IPS DF 4.7 (cell line): ENCODE data around the gene CHKA.

Source experiments
- DNase-seq: peaks from one replicate; pipeline ENCODE4 v3.0.0-alpha.2; 2013; ENCODE audit warnings: low spot score; ENCODE audit errors: extremely low read depth

Gene CHKA

DNA sequence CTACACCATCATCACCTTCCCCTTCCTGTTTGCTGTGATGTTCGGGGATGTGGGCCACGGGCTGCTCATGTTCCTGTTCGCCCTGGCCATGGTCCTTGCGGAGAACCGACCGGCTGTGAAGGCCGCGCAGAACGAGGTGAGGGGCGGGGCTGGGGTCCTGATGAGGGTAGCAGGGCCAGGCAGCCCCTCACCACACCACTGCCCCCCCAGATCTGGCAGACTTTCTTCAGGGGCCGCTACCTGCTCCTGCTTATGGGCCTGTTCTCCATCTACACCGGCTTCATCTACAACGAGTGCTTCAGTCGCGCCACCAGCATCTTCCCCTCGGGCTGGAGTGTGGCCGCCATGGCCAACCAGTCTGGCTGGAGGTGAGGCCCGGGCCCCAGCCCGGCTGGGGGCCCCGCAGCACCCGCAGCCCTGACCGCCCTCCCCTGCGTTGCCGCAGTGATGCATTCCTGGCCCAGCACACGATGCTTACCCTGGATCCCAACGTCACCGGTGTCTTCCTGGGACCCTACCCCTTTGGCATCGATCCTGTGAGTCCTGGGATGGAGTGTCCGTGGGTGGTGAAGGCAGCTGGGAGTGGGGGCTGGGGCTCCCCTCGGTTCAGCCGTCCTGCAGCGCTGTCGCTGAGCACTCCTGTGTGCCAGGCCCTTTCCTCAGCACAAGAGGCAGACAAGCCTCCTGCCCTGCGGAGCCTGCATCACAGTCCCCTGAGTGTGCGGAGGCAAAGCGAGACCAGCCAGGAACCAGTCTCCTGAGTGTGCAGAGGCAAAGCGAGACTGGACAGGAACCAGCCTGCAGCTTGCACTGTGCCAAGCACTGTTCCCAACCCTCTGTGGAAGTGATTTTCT is 73.5 kb downstream of the CHKA start:
- no peak for DNase-seq

GRCh38 chr11:68044898-68045351 is 76.3 kb downstream of the CHKA start:
- no peak for DNase-seq

DNA sequence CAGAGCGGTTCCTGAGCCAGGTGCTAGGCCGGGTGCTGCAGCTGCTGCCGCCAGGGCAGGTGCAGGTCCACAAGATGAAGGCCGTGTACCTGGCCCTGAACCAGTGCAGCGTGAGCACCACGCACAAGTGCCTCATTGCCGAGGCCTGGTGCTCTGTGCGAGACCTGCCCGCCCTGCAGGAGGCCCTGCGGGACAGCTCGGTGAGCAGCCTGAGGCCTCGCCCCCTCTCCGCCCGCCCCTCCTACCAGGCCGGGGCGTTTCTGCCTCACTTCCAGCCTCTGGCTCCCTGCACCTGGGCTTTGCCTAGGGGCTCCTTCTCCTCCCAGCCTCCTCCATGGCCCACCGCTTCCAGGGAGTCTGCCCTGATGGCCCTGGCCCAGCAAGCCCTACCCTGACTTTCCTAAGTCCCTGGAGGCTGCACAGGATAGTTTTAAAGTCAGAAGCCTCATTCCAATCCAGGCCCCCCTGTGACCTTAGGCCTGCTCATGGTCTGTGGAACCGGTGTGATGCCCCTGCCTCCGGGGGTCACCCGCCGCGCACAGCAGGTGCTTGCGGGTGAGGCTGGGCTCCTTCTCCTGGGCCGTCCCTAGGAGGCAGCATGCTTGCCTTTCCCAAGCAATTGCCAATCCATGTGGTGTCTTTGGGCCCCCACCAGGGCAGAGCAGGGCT is 76.9 kb downstream of the CHKA start:
- no peak for DNase-seq

GRCh38 chr11:68043349-68044144 is 77.6 kb downstream of the CHKA start:
- DNase-seq = no peak

DNA sequence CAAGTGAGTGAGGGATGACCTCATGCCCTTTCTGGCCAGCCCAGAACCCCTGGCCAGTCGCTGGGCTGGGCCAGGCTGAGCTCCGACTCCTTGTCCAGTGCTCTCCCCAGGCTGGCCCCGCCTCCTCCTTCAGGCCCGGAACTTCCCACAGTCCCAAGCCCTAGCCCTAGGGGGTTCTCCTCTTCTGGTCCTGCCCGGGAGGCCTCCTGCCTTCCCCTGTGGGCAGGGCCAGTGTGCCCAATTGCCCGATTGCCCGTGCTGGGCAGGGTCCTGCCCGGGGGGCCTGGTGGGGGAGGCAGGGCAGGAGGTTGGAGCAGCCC is 78.2 kb downstream of the CHKA start:
- DNase-seq = no peak

GRCh38 chr11:68042219-68043028 is 78.8 kb downstream of the CHKA start:
- DNase-seq = no peak

DNA sequence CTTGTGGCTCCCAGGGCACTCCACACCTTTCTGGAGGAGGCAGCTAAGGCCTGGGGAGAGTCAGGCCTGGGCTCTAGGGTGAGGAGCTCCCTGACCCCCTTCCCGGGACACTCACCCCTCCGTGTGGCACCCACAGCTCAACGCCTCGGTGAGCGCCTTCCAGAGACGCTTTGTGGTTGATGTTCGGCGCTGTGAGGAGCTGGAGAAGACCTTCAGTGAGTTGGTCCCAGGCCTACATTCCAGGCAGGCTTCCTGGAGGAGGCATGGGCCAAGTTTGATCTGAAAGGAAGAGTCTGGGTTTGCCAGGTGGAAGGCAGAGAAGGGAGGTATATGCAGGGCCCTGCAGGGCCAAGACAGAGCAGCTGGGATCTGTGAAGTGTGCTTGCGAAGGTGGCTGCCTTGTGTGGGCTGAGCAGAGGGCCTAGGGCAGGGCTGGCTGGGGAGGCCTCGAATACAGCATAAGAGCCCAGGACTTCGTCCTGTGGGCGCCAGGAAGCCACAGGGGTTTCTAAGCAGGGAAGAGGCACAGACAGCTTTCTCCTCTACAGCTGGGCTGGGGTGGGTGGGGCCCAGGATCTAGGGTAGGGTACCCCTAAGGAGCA is 79.5 kb downstream of the CHKA start:
- no peak for DNase-seq

- DNase-seq = no peak
These were observed 80.1 kb downstream of the CHKA start for GRCh38 chr11:68040957-68041591.

GRCh38 chr11:68040101-68040956 is 80.9 kb downstream of the CHKA start:
- DNase-seq = no peak

DNA sequence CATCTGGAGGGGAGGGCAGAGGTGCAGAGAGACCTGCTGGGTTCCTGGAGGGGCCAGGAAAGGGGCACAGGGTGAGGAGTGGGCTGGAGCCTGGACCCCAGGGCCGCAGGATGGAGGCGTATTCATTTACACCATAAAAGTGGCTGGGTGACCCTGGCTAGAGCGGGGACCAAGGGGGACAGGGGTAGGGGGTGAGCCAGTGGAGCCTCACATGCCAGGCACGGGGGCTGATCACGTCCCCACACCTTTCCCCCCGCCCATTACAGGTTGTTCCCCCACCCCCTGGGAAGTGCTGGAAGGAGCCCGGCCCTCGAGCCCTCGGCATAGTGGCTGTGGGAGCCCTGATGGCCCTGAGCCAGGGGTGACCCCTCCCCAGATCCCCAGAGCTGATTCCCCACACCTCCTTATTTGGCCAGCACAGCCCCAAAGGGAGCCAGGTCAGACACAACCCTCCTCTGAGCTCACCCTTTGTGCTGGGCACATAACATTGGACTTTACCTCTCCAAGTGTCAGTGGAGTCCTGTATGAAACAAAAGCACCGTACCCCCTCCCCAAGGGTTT is 81.6 kb downstream of the CHKA start:
- DNase-seq = no peak

DNA sequence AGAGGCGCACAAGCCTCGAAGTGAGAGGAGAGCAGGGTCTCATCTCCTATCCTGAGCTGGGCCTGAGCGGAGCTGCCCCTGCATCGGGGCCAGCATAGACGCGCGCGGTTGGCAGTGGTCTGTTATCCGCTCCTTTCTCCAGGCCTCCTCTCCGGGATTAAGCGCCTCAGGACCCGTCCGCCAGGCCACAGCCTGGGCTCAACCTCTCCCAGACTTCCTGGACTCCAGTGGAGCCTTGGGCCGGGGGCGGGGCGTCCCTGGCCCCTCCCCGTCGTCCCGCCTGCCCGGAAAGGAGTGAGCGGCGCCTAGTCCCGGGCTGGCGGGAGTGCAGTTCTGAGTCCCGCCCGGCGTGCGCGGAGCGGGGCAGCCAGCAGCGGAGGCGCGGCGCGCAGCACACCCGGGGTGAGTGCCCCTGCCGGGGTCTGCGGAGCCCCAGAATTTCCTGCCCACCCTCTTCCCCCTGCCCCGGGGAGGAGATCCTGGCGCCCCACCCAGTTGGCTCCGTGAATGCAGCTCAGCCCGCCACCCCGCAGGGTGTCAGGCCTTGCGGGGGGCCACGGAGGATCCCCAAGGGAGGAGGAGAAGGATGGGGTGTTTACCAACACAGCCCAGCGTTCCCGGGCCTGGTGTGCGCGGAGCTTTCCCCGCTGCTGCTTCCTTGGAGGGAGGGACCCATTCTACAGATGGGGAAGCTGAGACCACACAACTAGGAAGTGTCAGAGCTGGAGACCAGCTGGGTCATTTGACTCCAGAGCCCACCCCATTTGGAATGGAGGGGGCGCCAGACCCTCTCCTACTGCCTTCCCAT is 82.3 kb downstream of the CHKA start, which contains the start of gene TCIRG1:
TCIRG1 (plus strand) TSS at position 308 of the 808 bp plus-strand sequence. CDS start 2,247 bp downstream, outside the sequence.
- peak; percentile 36 for DNase-seq

- no peak for DNase-seq
These were observed 82.9 kb downstream of the CHKA start for GRCh38 chr11:68038226-68038717.

GRCh38 chr11:68037411-68038225 is 83.6 kb downstream of the CHKA start:
- no peak for DNase-seq

DNA sequence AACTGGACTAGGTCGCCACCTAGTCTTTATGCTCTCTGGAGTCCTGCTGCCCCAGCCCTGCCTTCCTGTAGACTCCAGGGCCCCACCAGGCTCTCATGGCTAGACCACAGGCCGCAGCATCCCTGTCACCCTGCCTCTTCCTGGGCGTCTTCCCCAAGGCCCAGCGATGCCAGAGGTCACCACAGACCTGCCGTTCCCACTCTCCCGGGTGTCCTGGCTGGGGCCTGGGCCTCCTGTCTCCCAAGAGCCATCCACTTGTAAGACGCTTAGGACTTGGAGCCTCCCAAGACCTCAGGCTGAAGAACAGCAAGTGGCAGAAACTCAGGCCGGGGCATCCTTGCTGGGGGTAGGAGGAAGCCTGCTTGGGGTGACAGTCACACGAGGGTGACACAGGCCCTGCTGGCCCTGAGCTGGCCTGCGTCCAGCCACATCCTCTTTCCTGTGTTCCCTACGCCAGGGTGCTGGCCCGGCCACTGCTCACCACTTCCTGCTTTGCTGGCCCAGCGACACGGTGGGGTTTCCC is 84.4 kb downstream of the CHKA start:
- no peak for DNase-seq

- no peak for DNase-seq
These were observed 85.0 kb downstream of the CHKA start for GRCh38 chr11:68036141-68036716.

GRCh38 chr11:68035266-68035876 is 85.8 kb downstream of the CHKA start:
- no peak for DNase-seq
